HL-60/S4 treated with phorbol 12-myristate 13-acetate at 8.2 ng/mL for 4 days and 3 days (cell line): ENCODE measurements around the gene FASLG.
"Not testable (repeated sequence)": the region's sequence is repeated elsewhere in the genome, so short reads cannot be mapped to it uniquely, and the experiment has no call there.

Experiments
- in situ Hi-C: fragments of 300-500 bp; cut with MboI; formaldehyde crosslinking; loops from 2 replicates; pipeline ENCODE4 v1.15.0; 2022; ENCODE audit warnings: low sequenced_read_pairs

FASLG gene

GRCh38 chr1:172658871-172659453, at the start of gene FASLG:
Gene FASLG (plus strand): TSS chr1:172659103. CDS start chr1:172659202, 99 bp downstream.
- in situ Hi-C loops, result no loop called here

- in situ Hi-C loops, result no loop called here
Measured at GRCh38 chr1:172609528-172609927, 49.4 kb upstream of the FASLG start.

- in situ Hi-C loops, result loop anchor here (10.0 kb wide), 1 partner anchor 92 kb away; no protein-coding TSS in a partner anchor
Measured at GRCh38 chr1:172612478-172612877, 46.4 kb upstream of the FASLG start.

GRCh38 chr1:172613294-172613693, 45.6 kb upstream of the FASLG start:
- in situ Hi-C loops, result loop anchor here (10.0 kb wide), 1 partner anchor 92 kb away; no protein-coding TSS in a partner anchor

- in situ Hi-C loops, result loop anchor here (10.0 kb wide), 1 partner anchor 89 kb away; no protein-coding TSS in a partner anchor
Measured at GRCh38 chr1:172616195-172616594, 42.7 kb upstream of the FASLG start.

- in situ Hi-C loops, result loop anchor here (10.0 kb wide), 1 partner anchor 88 kb away; no protein-coding TSS in a partner anchor
Measured at GRCh38 chr1:172616636-172617035, 42.3 kb upstream of the FASLG start.

- in situ Hi-C loops, result not testable (repeated sequence)
Measured at GRCh38 chr1:172620603-172621002, 38.3 kb upstream of the FASLG start.

GRCh38 chr1:172622541-172622940, 36.4 kb upstream of the FASLG start:
- in situ Hi-C loops, result no loop called here

- in situ Hi-C loops, result no loop called here
Measured at GRCh38 chr1:172623748-172624147, 35.2 kb upstream of the FASLG start.

- in situ Hi-C loops, result no loop called here
Measured at GRCh38 chr1:172626845-172627244, 32.1 kb upstream of the FASLG start.

- in situ Hi-C loops, result no loop called here
Measured at GRCh38 chr1:172627702-172628101, 31.2 kb upstream of the FASLG start.

- in situ Hi-C loops, result no loop called here
Measured at GRCh38 chr1:172628401-172628800, 30.5 kb upstream of the FASLG start.

GRCh38 chr1:172629170-172629569, 29.7 kb upstream of the FASLG start:
- in situ Hi-C loops, result no loop called here

- in situ Hi-C loops, result no loop called here
Measured at GRCh38 chr1:172629638-172630037, 29.3 kb upstream of the FASLG start.

GRCh38 chr1:172630056-172630818, 28.7 kb upstream of the FASLG start:
- in situ Hi-C loops, result no loop called here

GRCh38 chr1:172630868-172631267, 28.0 kb upstream of the FASLG start:
- in situ Hi-C loops, result no loop called here

- in situ Hi-C loops, result no loop called here
Measured at GRCh38 chr1:172637522-172637921, 21.4 kb upstream of the FASLG start.

- in situ Hi-C loops, result no loop called here
Measured at GRCh38 chr1:172638249-172638648, 20.7 kb upstream of the FASLG start.

GRCh38 chr1:172638885-172639831, 19.7 kb upstream of the FASLG start:
- in situ Hi-C loops, result no loop called here

GRCh38 chr1:172640111-172640510, 18.8 kb upstream of the FASLG start:
- in situ Hi-C loops, result no loop called here

GRCh38 chr1:172641492-172641891, 17.4 kb upstream of the FASLG start:
- in situ Hi-C loops, result no loop called here
